Rectal smooth muscle tissue (tissue), 1 donor: ENCODE results near the gene NPY5R.

Experiments used
- H3K27ac ChIP-seq: one replicate; pipeline ENCODE4 v1.7.0; 2013; ENCODE audit warnings: low read depth, low read length, inconsistent platforms
- H3K27me3 ChIP-seq: one replicate; pipeline ENCODE4 v1.7.0; 2013; ENCODE audit warnings: low read length; ENCODE audit not compliant: control insufficient read depth, insufficient read depth
- H3K36me3 ChIP-seq: one replicate; pipeline ENCODE4 v1.7.0; 2013; ENCODE audit warnings: low read length; ENCODE audit not compliant: control insufficient read depth, insufficient read depth
- H3K4me1 ChIP-seq: one replicate; pipeline ENCODE4 v1.7.0; 2013; ENCODE audit warnings: low read length; ENCODE audit not compliant: control insufficient read depth, insufficient read depth
- H3K4me3 ChIP-seq: one replicate; pipeline ENCODE4 v1.7.0; 2013; ENCODE audit warnings: low read length
- H3K9ac ChIP-seq: one replicate; pipeline ENCODE4 v1.7.0; 2013; ENCODE audit warnings: low read length

NPY5R gene

GRCh38 chr4:163343604-163344146 is at the start of gene NPY5R:
Gene NPY5R, plus strand, starts transcription at chr4:163343892. Its CDS starts 6,382 bp downstream, at chr4:163350274.
- Histone ChIP-seq H3K4me3 (peak within 1 kb of the TSS; percentile 54), H3K27ac (no peak within 1 kb of the TSS), H3K4me1 (no peaks in the 10 kb centered on the region), H3K27me3 (peaks cover 2% of the 10 kb centered on the region), H3K36me3 (no peaks in the 10 kb centered on the region), H3K9ac (no peak within 1 kb of the TSS)

DNA sequence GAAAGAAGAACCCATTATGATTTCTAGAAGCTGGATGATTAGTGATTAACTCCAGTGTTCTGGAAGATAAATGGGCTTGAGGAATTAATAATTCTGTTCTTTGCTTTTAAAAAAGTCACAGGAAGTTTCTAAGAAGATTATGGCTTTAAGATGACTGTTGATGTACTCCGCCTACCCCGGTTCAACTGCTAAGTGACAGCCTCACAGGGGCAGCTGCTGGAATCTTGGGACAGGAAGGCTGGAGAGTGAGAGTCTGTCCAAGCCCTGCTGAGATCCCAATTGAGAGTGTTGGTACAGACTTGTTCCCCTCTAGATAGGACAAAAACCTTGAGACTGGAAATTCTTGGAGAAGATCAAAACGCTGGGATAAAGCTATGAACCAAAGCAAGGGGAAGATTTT is 48.6 kb upstream of the NPY5R start:
- H3K4me1 ChIP-seq, result no peaks in the 10 kb centered on the region
- H3K36me3 ChIP-seq, result no peaks in the 10 kb centered on the region
- no peak overlapping the region for H3K27ac ChIP-seq
- H3K9ac ChIP-seq, result no peak overlapping the region
- H3K27me3 ChIP-seq, result no peaks in the 10 kb centered on the region
- no peak overlapping the region for H3K4me3 ChIP-seq

GRCh38 chr4:163300445-163300844 is 43.2 kb upstream of the NPY5R start:
- H3K4me3 ChIP-seq, result no peak overlapping the region
- no peak overlapping the region for H3K27ac ChIP-seq
- H3K4me1 ChIP-seq, result no peaks in the 10 kb centered on the region
- no peaks in the 10 kb centered on the region for H3K27me3 ChIP-seq
- no peaks in the 10 kb centered on the region for H3K36me3 ChIP-seq
- no peak overlapping the region for H3K9ac ChIP-seq

- Histone ChIP-seq H3K27ac (no peak overlapping the region), H3K9ac (no peak overlapping the region), H3K4me1 (no peaks in the 10 kb centered on the region)
These were observed 40.6 kb upstream of the NPY5R start for GRCh38 chr4:163303069-163303468.

GRCh38 chr4:163309466-163309865 is 34.2 kb upstream of the NPY5R start:
- Histone ChIP-seq H3K4me1 (no peaks in the 10 kb centered on the region), H3K27ac (no peak overlapping the region), H3K4me3 (no peak overlapping the region), H3K27me3 (no peaks in the 10 kb centered on the region), H3K36me3 (no peaks in the 10 kb centered on the region), H3K9ac (no peak overlapping the region)

More at GRCh38 chr4:163303069-163303468, 40.6 kb upstream of the NPY5R start:
- Histone ChIP-seq H3K4me3 (no peak overlapping the region), H3K36me3 (no peaks in the 10 kb centered on the region), H3K27me3 (no peaks in the 10 kb centered on the region)

- Histone ChIP-seq H3K27ac (no peak overlapping the region), H3K36me3 (no peaks in the 10 kb centered on the region), H3K27me3 (no peaks in the 10 kb centered on the region), H3K4me3 (no peak overlapping the region), H3K9ac (no peak overlapping the region), H3K4me1 (no peaks in the 10 kb centered on the region)
These were observed 26.6 kb upstream of the NPY5R start for GRCh38 chr4:163317110-163317509.

- H3K9ac ChIP-seq, result no peak overlapping the region
- no peak overlapping the region for H3K27ac ChIP-seq
- H3K27me3 ChIP-seq, result peaks cover 2% of the 10 kb centered on the region
- H3K36me3 ChIP-seq, result no peaks in the 10 kb centered on the region
- no peaks in the 10 kb centered on the region for H3K4me1 ChIP-seq
- H3K4me3 ChIP-seq, result peak overlapping the region; percentile 79
These were observed 12.6 kb upstream of the NPY5R start for GRCh38 chr4:163330916-163331628.

- Histone ChIP-seq H3K27ac (no peak overlapping the region), H3K9ac (no peak overlapping the region), H3K4me1 (no peaks in the 10 kb centered on the region), H3K4me3 (peak overlapping the region; percentile 79), H3K27me3 (peaks cover 2% of the 10 kb centered on the region), H3K36me3 (no peaks in the 10 kb centered on the region)
These were observed 11.9 kb upstream of the NPY5R start for GRCh38 chr4:163331629-163332376.

DNA sequence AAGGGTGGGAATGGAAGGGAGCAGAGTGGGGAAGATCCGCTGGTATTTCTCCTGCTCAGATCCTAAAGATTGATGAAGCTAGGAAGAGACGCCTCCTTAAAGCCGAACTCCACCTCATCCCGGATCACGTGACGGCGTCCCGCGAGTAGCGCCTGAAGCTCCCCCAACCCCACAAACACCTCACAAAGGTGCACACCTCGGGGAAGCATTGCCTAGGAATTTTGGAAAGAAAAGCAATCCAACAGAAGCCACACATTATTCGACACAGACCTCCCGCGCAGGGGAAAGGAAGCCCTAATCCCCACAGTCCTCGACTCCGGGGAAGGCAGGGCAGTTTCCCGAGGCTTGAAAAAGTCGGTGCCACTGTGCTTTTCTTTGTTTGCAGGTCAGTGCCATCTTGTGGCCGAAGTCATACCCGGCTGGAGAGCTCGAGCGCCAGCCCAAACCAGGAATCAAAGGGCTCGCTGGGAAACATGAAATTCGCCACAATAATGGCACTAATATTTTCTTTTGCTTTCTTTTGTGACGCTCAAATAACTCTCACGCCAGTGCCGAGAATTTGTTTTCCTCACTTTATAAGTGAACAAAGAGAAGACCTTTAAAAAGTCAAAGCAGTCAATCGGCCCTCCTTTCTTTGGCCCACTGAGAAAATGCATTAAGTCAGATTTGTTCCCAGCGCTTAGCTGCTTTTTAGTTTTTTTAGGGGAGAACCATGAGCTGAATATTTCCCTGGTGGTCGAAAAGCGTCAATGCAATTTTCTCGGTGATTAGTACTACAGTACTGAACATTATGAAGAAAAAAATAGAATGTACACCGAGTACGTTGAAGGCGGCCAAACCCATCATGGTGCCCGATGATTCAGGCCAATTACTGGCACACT is 10.9 kb upstream of the NPY5R start, which contains the start of gene NPY1R:
Gene NPY1R, minus strand, starts transcription at position 71 of the 881 bp plus-strand sequence. CDS start 6,042 bp downstream, outside the sequence.
- peak within 1 kb of the TSS; percentile 13 for H3K9ac ChIP-seq
- no peak within 1 kb of the TSS for H3K27ac ChIP-seq
- H3K4me1 ChIP-seq, result no peaks in the 10 kb centered on the region
- peak within 1 kb of the TSS; percentile 79 for H3K4me3 ChIP-seq
- H3K36me3 ChIP-seq, result no peaks in the 10 kb centered on the region
- H3K27me3 ChIP-seq, result peaks cover 2% of the 10 kb centered on the region

GRCh38 chr4:163335384-163335783 is 8.3 kb upstream of the NPY5R start:
- H3K27ac ChIP-seq, result no peak overlapping the region
- H3K36me3 ChIP-seq, result no peaks in the 10 kb centered on the region
- no peak overlapping the region for H3K9ac ChIP-seq
- no peaks in the 10 kb centered on the region for H3K4me1 ChIP-seq
- H3K4me3 ChIP-seq, result no peak overlapping the region
- peaks cover 2% of the 10 kb centered on the region for H3K27me3 ChIP-seq

DNA sequence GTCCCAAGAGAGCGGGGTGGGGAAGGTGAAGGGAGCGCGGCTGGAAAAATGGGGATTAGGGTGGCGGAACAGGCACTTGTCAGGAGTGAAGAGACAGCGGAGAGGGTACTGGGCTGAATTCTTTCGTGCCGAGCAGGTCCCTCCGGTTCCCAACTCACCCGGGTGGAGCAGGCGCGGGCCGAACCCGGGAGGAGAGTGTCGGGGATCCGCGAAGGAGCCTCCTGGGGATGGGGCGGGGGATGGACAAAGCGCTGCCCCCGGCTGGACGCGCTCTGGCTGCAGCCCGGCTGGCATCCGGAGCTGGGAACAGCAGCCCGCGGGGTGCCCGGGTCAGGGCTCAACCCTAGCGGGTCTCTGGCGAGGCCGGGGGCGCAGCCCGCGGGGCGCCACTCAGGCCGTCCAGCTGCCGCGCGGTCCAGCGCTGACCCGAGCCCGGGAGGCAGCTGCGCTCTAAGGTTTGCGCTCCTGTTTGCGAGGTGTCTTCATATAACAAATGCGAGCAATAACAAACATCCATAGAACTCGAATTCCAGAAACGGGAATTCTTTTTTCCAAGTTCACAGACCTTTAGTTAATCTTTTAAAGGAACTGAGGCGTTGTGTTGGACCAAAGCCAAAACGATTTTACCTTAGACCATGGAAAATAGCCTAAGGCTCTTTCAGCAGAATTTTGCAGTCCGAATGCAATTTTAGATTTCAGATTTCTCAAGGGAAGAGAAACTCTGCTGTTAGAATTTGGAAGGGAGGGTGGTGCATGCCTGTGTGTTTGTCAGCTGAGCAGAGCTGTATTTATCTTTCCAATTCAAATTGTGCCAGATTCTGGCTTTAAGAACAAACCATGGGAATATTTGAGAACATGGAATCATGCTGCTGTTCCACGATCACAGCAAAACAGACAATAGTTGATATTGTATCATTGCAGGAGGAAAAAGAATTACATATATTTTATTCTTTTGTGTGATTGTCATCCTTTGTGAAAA is 744 bp downstream of the NPY5R start:
- peaks cover 2% of the 10 kb centered on the region for H3K27me3 ChIP-seq
- no peaks in the 10 kb centered on the region for H3K4me1 ChIP-seq
- peak overlapping the region; percentile 54 for H3K4me3 ChIP-seq
- no peaks in the 10 kb centered on the region for H3K36me3 ChIP-seq
- no peak overlapping the region for H3K9ac ChIP-seq
- H3K27ac ChIP-seq, result no peak overlapping the region
